T-helper 17 cell (primary cell): ENCODE measurements around the gene HINT3. TPM values are rescaled to one million over a fixed set of nuclear protein-coding genes. Genes with fewer than 3 reads are reported as not detected.
"Not testable (repeated sequence)": the region's sequence is repeated elsewhere in the genome, so short reads cannot be mapped to it uniquely, and the experiment has no call there.

Source experiments
- ATAC-seq: fragments of 150-1000 bp; cut with Tn5 transposase; 2 replicates; pipeline ENCODE4 v1.10.0; 2021; ENCODE audit warnings: mild to moderate bottlenecking, moderate library complexity
- DNase-seq, 3 donors: peaks; one replicate each; pipeline versions ENCODE4 v3.0.0 to v3.0.0-alpha.2; 2020 to 2021
- H3K9me3 ChIP-seq: one replicate; pipeline ENCODE4 v1.7.0; 2013; ENCODE audit warnings: low read length, mild to moderate bottlenecking; ENCODE audit not compliant: control insufficient read depth, poor library complexity, severe bottlenecking
- H3K27ac Mint-ChIP-seq: one replicate; pipeline ENCODE4 v1.8.0; 2022; ENCODE audit warnings: mild to moderate bottlenecking, moderate library complexity, mixed read lengths
- H3K27me3 Mint-ChIP-seq: one replicate; pipeline ENCODE4 v1.8.0; 2022; ENCODE audit warnings: mixed read lengths
- H3K36me3 Mint-ChIP-seq: one replicate; pipeline ENCODE4 v1.8.0; 2022; ENCODE audit warnings: low read depth, mixed read lengths
- H3K4me1 Mint-ChIP-seq: one replicate; pipeline ENCODE4 v1.8.0; 2022; ENCODE audit warnings: mild to moderate bottlenecking, mixed read lengths
- H3K4me3 Mint-ChIP-seq: one replicate; pipeline ENCODE4 v1.8.0; 2022; ENCODE audit warnings: mild to moderate bottlenecking, moderate library complexity, mixed read lengths
- total RNA-seq, 4 donors: library from RNA in 2 of 4; stranded (reverse) in 2 of 4; gene quantifications; one replicate each; pipeline ENCODE4 v1.2.3 and lab custom pipeline; 2022 to 2026

Gene HINT3
- total RNA-seq, 2 donors from 2014 or later = 7.6 to 10.6 TPM

DNA sequence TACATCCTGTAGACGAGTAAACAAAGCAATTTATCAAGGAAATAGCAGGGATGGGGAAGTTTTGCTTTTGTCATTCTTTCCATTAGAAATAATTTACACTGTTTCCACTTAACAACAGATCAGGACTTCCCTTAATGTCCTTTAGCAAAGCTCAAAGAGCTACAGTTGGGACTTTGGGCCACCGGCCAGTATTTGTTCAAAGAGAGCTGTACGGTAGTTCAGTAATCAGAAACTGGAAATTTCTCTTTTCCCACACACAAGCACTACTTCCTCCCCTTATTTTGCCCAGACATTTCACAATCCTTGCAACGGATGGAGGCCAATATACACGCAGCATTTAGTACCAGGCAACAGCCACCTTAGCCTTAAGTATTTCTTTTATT lies 12.1 kb upstream of the HINT3 start:
- no peak for ATAC-seq
- peaks cover 8% of the 10 kb centered on the region for H3K36me3 Mint-ChIP-seq
- DNase-seq = no peak
- H3K9me3 ChIP-seq = no peaks in the 10 kb centered on the region
- H3K27me3 Mint-ChIP-seq = peaks cover 38% of the 10 kb centered on the region
- no peak overlapping the region for H3K4me3 Mint-ChIP-seq
- H3K4me1 Mint-ChIP-seq = peaks cover 11% of the 10 kb centered on the region
- no peak overlapping the region for H3K27ac Mint-ChIP-seq

DNA sequence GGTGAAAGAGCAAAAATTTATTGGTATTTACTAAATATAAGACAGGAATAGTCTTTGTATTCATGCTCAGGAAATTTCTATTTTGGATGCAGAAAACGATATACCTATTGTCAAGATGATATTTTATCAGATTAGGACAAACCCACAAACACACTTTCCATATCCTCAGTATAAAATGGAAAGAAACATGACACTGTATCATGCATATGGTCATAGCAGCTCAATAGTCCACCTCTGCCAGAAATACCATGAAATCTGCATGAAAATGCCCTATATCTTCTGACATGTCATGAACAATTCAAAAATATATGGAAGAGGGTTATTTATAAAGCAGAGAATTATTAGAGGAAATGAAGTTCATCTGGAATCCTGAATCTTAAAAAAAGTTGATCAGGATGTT lies 11.7 kb upstream of the HINT3 start:
- peaks cover 11% of the 10 kb centered on the region for H3K4me1 Mint-ChIP-seq
- H3K27ac Mint-ChIP-seq = no peak overlapping the region
- peaks cover 8% of the 10 kb centered on the region for H3K36me3 Mint-ChIP-seq
- peaks cover 38% of the 10 kb centered on the region for H3K27me3 Mint-ChIP-seq
- no peak for DNase-seq
- no peaks in the 10 kb centered on the region for H3K9me3 ChIP-seq
- H3K4me3 Mint-ChIP-seq = no peak overlapping the region
- no peak for ATAC-seq

DNA sequence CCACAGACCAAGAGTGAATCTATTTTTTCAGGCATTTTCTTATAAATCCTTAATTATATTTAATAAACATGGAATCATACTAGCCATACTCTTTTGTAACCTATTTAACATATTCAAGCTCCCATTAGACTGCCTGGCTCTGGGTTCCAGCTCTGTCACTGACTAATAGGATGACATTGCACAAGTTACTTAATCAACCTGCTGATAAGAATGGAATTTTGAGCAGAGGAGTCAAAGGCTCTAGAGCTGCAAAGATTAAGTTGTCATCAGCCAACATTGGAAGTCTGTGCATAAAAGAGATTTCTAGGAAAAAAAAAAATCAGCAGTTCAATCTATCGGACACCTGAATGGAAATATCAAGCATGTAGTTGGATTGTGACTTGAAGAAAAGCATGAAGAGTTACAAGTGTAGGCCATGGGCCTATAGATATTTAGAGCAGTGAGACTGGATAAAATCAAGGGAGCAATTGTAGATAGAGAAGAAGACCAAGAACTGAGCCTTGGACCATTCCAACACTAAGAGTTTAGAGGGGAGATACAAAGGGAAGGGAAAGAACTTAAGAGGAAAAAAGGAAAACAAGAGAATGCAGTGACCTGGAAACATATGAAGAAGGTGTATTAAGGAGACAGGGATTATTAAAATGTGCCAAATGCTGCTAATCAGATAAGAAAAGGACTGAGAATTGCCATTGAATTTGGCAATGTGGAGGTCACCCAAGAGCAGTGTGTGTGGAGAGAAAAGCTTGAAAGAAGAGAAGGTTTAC lies 11.0 kb upstream of the HINT3 start:
- H3K27ac Mint-ChIP-seq = no peak overlapping the region
- H3K36me3 Mint-ChIP-seq = peaks cover 8% of the 10 kb centered on the region
- H3K4me3 Mint-ChIP-seq = no peak overlapping the region
- no peaks in the 10 kb centered on the region for H3K9me3 ChIP-seq
- DNase-seq (no peak), ATAC-seq (no peak)
- peaks cover 11% of the 10 kb centered on the region for H3K4me1 Mint-ChIP-seq
- peaks cover 36% of the 10 kb centered on the region for H3K27me3 Mint-ChIP-seq

DNA sequence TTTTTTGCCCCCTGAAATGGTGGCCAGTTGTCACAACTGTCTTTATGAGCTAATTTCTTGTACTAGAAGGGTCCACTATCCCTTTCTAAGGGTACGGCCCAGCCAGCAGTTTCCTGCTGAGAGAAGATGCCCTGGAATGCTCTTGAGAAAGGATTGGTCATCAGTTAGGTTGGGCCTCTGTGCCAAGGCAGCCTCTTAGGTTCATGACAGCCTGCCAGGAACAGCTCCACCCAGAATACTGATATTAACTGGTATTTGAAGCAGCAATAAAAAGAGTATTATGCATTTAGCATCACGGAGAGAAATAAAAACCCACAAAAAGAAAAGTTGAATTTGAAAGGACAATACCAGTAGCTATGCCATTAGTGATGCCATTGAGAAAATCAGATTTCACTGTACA lies 9.0 kb upstream of the HINT3 start:
- H3K4me1 Mint-ChIP-seq = peaks cover 20% of the 10 kb centered on the region
- no peaks in the 10 kb centered on the region for H3K9me3 ChIP-seq
- DNase-seq = no peak
- peaks cover 39% of the 10 kb centered on the region for H3K27me3 Mint-ChIP-seq
- ATAC-seq = no peak
- peaks cover 12% of the 10 kb centered on the region for H3K36me3 Mint-ChIP-seq
- no peak overlapping the region for H3K27ac Mint-ChIP-seq
- H3K4me3 Mint-ChIP-seq = no peak overlapping the region

DNA sequence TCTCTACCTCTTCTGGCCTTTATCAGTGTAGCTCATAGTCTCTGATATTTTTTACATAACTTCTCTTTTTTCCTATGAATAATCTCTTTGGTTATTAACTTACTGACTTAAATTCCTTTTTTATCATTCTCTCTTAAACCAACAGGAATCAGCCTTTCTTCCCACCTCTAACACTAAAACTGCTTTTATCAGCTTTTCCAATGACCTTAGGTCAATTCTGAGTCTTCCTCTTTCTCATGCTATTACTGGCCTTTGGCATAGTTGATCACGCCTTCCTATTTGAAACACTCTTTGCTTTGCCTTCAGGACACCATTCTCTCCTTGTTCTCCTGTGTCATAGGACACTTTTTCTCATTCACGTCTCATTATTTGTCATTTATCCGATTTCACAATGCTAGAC lies 8.1 kb upstream of the HINT3 start:
- H3K9me3 ChIP-seq = no peaks in the 10 kb centered on the region
- Mint-ChIP-seq H3K36me3 (peaks cover 9% of the 10 kb centered on the region), H3K27me3 (peaks cover 41% of the 10 kb centered on the region), H3K4me3 (no peak overlapping the region), H3K27ac (no peak overlapping the region), H3K4me1 (peaks cover 16% of the 10 kb centered on the region)
- no peak for DNase-seq
- ATAC-seq = no peak

DNA sequence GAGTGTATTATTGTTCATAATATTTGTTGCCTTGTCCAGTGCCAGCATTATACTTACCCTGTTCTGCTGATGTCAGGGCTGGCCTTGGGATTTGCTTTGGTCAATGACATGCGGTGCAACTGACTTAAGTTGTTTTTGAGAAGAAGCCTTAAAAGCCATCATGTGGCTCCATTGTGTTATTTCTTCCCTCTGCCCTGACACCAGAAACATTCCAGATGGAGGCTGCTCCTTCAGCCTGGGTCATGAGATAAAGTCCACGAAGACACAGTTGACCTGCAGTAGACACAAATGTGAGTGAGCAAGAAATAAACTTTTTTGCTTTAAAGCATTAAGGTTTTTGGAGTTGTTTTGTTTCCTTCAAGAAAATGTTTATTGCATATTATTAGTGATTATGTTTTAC lies 7.5 kb upstream of the HINT3 start:
- peaks cover 9% of the 10 kb centered on the region for H3K36me3 Mint-ChIP-seq
- H3K27ac Mint-ChIP-seq = no peak overlapping the region
- H3K4me1 Mint-ChIP-seq = peaks cover 13% of the 10 kb centered on the region
- H3K27me3 Mint-ChIP-seq = peaks cover 43% of the 10 kb centered on the region
- no peak overlapping the region for H3K4me3 Mint-ChIP-seq
- H3K9me3 ChIP-seq = no peaks in the 10 kb centered on the region
- ATAC-seq = no peak
- no peak for DNase-seq

DNA sequence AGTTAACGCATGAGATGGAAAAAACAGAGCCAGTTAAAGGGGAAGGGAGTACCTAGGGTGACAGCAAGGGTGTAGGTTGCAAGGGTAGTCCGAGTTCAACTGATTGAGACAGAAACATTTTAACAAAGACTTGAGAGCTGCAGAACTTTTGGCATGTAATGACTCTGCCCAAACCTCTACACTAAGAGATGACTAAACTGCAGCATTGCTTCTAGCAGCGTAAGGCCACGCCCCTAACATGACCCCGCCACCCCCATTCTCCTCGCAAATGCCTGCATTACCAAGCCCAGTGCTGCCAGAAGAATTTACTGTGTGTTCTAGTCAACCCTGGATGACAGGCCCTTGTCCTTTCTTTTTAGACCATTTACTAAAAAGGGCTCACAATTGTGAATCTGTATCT lies 6.3 kb upstream of the HINT3 start:
- Mint-ChIP-seq H3K4me1 (peaks cover 15% of the 10 kb centered on the region), H3K4me3 (no peak overlapping the region), H3K36me3 (peaks cover 9% of the 10 kb centered on the region), H3K27me3 (peaks cover 43% of the 10 kb centered on the region), H3K27ac (no peak overlapping the region)
- ATAC-seq = no peak
- no peak for DNase-seq
- H3K9me3 ChIP-seq = no peaks in the 10 kb centered on the region

DNA sequence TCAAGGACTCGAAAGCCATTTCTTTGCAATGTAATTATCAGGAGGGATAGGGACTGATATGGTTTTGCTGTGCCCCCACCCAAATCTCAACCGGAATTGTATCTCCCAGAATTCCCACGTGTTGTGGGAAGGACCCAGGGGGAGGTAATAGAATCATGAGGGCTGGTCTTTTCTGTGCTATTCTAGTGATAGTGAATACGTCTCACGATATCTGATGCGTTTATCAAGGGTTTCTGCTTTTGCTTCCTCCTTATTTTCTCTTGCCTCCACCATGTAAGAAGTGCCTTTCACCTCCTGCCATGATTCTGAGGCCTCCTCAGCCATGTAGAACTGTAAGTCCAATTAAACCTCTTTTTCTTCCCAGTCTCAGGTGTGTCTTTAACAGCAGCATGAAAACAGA lies 5.9 kb upstream of the HINT3 start:
- not testable (repeated sequence) for H3K36me3 Mint-ChIP-seq, H3K9me3 ChIP-seq, H3K4me3 Mint-ChIP-seq, DNase-seq, ATAC-seq, H3K27ac Mint-ChIP-seq
- Mint-ChIP-seq H3K27me3 (peaks cover 43% of the 10 kb centered on the region), H3K4me1 (peaks cover 16% of the 10 kb centered on the region)

DNA sequence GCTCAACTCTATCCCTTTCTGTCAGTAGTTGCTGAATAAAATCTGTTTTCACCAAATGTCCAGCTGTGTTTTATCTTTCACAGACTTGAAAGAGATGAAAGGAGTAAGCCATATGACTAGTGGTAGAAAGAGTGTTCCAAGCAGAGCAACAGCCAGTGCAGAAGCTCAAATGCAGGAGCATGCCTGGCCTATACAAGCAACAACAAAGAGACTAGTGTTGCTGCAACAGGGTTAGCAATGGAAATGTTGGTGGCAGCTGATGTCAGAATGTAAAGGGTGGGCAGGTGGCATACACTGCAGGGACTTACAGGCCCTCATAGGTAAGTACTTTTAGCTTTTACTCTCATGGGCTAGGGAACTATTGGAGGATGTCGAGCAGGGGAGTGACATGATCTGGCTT lies 5.2 kb upstream of the HINT3 start:
- no peak overlapping the region for H3K27ac Mint-ChIP-seq
- DNase-seq = no peak

DNA sequence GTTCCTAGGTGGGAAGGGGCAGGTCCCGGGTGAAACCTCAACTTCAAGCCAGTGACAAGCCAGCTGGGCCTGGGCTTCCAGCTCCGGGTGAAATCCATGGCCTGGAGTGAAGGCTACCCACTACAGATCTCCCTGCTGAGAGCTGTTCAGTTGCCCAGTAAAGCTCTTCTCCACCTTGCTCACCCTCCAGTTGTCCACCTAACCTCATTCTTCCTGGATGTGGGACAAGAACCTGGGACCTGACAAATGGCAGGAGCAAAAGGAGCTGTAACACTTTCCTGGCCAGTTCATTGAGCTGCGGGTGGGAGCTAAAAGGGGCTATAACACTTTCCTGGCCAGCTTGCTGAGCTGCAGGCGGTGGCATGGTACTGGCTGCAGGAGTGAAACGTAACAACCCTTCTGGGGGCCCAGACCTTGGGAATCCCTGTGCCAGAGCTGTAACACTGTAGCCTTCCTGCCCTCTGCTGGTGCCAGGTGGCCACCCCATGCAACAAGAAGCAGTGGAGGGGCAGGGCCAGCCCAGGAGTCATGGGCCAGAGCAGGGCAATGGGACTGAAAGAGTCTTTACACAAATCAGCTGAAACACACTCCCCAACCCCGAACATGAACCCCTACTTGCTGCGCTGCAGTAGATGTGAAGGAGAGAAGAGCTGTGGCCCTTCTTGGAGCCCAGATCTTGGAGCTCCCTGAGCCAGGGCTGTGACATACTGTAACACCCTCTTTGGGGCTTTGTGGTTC lies 3.6 kb upstream of the HINT3 start:
- Mint-ChIP-seq H3K36me3 (peaks cover 9% of the 10 kb centered on the region), H3K4me1 (peaks cover 16% of the 10 kb centered on the region), H3K27me3 (peaks cover 43% of the 10 kb centered on the region), H3K4me3 (no peak overlapping the region), H3K27ac (no peak overlapping the region)
- H3K9me3 ChIP-seq = no peaks in the 10 kb centered on the region
- DNase-seq (no peak), ATAC-seq (no peak)

More for the DNA sequence above, 5.2 kb upstream of the HINT3 start:
- no peaks in the 10 kb centered on the region for H3K9me3 ChIP-seq
- H3K4me1 Mint-ChIP-seq = peaks cover 19% of the 10 kb centered on the region
- ATAC-seq = no peak
- no peak overlapping the region for H3K4me3 Mint-ChIP-seq
- peaks cover 43% of the 10 kb centered on the region for H3K27me3 Mint-ChIP-seq
- H3K36me3 Mint-ChIP-seq = peaks cover 9% of the 10 kb centered on the region

DNA sequence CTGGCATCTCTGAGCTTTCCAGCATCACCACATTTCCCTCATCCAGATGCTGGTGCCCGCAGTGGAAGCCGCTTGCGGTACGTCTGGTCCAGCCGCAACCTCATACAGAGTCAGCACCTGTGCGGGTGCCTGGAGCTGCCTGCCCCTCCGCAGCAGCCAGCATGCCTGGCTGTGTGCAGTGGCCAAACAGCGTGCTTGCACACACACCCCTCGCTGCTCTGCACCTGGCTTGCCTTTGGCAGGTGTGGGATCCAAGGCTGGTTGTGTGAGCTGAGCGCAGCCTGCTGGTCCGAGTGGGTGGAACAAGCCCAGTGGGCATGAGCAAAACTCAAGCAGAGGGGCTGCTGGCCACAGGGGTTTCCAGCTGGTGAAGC lies 3.1 kb upstream of the HINT3 start:
- Mint-ChIP-seq H3K4me1 (peaks cover 16% of the 10 kb centered on the region), H3K4me3 (no peak overlapping the region), H3K36me3 (peaks cover 8% of the 10 kb centered on the region), H3K27ac (no peak overlapping the region), H3K27me3 (peaks cover 42% of the 10 kb centered on the region)
- ATAC-seq (no peak), DNase-seq (peak in 1 of 3 donors; percentile 10)
- no peaks in the 10 kb centered on the region for H3K9me3 ChIP-seq

DNA sequence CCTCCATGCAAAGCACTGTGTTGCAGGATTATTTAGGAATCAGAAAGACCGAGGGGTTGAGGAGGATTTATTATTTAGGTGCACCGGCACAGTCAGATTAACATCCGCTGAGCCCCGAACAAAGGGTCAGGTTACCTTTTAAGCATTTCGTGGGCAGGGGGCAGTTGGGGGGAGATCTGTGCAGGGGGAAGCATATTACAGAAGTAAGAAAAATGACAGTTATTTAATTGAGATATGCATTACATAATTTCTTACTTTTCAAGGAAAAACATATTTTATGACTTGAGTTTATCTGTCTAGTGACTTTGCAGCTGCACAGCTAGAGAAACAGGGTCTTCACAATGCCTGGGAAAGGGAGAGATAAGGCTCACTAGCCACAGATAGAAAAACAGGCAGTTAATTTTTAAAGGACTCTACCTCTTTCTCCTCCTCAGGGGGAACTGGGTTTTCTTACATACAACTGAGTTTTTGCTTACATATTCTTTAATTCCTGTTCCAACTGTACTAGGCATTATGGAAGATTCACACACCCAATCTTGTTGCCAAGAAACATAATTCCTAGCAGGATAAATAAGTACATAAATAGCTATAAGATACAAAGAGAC lies 1.7 kb upstream of the HINT3 start:
- H3K4me3 Mint-ChIP-seq = no peak overlapping the region
- H3K36me3 Mint-ChIP-seq = peaks cover 5% of the 10 kb centered on the region
- H3K4me1 Mint-ChIP-seq = peaks cover 16% of the 10 kb centered on the region
- peaks cover 32% of the 10 kb centered on the region for H3K27me3 Mint-ChIP-seq
- H3K9me3 ChIP-seq = no peaks in the 10 kb centered on the region
- no peak for DNase-seq
- ATAC-seq = no peak
- H3K27ac Mint-ChIP-seq = peak overlapping the region; percentile 53

DNA sequence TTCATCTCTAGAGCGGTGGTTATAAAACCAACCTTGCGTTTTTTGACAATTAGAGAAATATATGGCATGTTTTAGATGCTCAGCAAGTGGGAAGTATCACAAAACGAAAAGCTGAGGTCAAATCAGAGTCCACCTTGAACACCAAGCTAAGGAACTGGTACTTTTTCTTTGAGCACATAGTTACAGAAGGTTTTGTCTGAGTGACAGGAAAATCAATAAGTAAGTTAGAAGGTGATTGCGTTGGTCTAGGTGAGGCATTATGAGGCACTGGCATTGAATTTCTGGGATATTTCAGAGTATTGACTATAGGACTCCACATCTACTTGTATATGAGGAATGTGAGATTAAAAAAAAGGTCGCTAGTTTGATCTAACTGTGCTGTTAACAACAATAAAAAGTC lies 597 bp upstream of the HINT3 start:
- Mint-ChIP-seq H3K27me3 (peaks cover 26% of the 10 kb centered on the region), H3K36me3 (peaks cover 5% of the 10 kb centered on the region), H3K27ac (no peak overlapping the region), H3K4me3 (no peak overlapping the region), H3K4me1 (peaks cover 19% of the 10 kb centered on the region)
- no peaks in the 10 kb centered on the region for H3K9me3 ChIP-seq
- no peak for ATAC-seq
- no peak for DNase-seq

DNA sequence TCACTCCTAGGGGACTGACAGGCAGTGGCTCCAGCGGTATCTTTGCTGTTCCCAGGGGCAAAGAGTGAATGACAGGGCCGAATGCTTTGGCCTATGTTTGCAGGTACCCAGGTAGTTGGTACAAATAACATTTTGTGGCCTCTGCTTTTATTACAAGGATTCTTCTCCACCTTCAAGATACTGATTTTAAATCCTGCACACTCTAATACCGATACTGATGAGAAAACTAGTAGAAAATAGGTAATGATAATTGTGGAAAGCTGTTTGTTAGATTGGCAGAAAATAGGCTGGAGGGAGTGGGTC lies 772 bp downstream of the HINT3 start:
- H3K4me3 Mint-ChIP-seq = no peak overlapping the region
- H3K27ac Mint-ChIP-seq = no peak overlapping the region
- H3K4me1 Mint-ChIP-seq = peaks cover 14% of the 10 kb centered on the region
- peaks cover 12% of the 10 kb centered on the region for H3K27me3 Mint-ChIP-seq
- H3K36me3 Mint-ChIP-seq = peaks cover 1% of the 10 kb centered on the region
- DNase-seq (no peak), ATAC-seq (no peak)
- H3K9me3 ChIP-seq = no peaks in the 10 kb centered on the region
